Natural killer cell (primary cell): ENCODE measurements around the gene RNF125. TPM values are rescaled to one million over a fixed set of nuclear protein-coding genes. Genes with fewer than 3 reads are reported as not detected.

ENCODE experiments used
- ATAC-seq, 3 donors: fragments of 150-1000 bp in 2 of 3; fragments of 200-7000 bp in 1 of 3; cut with Tn5 transposase; 1 replicate in 1 of 3; 2 replicates in 2 of 3; pipeline ENCODE4 v1.10.0; 2021; ENCODE audit warnings: mild to moderate bottlenecking in 2 of 3, moderate library complexity in 2 of 3
- DNase-seq, 2 donors: peaks; one replicate each; pipeline versions ENCODE4 v3.0.0 to v3.0.0-alpha.2; 2013 to 2021; ENCODE audit warnings: mixed read lengths in 1 of 2
- H3K27ac ChIP-seq: one replicate; pipeline ENCODE4 v1.5.1; 2013; ENCODE audit warnings: mild to moderate bottlenecking, low read length
- H3K27me3 ChIP-seq: one replicate; pipeline ENCODE4 v1.6.1; 2013; ENCODE audit warnings: low read length; ENCODE audit not compliant: control insufficient read depth, insufficient read depth
- H3K36me3 ChIP-seq: one replicate; pipeline ENCODE4 v1.6.1; 2013; ENCODE audit warnings: low read length; ENCODE audit not compliant: control insufficient read depth, insufficient read depth
- H3K4me1 ChIP-seq: one replicate; pipeline ENCODE4 v1.6.1; 2013; ENCODE audit warnings: low read length; ENCODE audit not compliant: control insufficient read depth, insufficient read depth
- H3K4me3 ChIP-seq: one replicate; pipeline ENCODE4 v1.5.1; 2013; ENCODE audit warnings: low read length
- H3K9me3 ChIP-seq: one replicate; pipeline ENCODE4 v1.6.1; 2013; ENCODE audit warnings: low read length; ENCODE audit not compliant: control insufficient read depth, insufficient read depth
- H3K27ac Mint-ChIP-seq, 2 donors: one replicate each; pipeline ENCODE4 v1.8.0; 2022; ENCODE audit warnings: mild to moderate bottlenecking in 2 of 2, mixed read lengths in 2 of 2, moderate library complexity in 1 of 2
- H3K27me3 Mint-ChIP-seq, 2 donors: one replicate each; pipeline ENCODE4 v1.8.0; 2022; ENCODE audit warnings: low read depth in 2 of 2, mixed read lengths in 2 of 2
- H3K36me3 Mint-ChIP-seq: one replicate; pipeline ENCODE4 v1.8.0; 2022; ENCODE audit warnings: mixed read lengths
- H3K4me1 Mint-ChIP-seq, 2 donors: one replicate each; pipeline ENCODE4 v1.8.0; 2022; ENCODE audit warnings: mixed read lengths in 2 of 2
- H3K4me3 Mint-ChIP-seq: one replicate; pipeline ENCODE4 v1.8.0; 2022; ENCODE audit warnings: mild to moderate bottlenecking, moderate library complexity, mixed read lengths
- H3K9me3 Mint-ChIP-seq, 2 donors: one replicate each; pipeline ENCODE4 v1.8.0; 2022; ENCODE audit warnings: mixed read lengths in 2 of 2
- CTCF ChIP-seq: fragments of 200-600 bp; IDR thresholded peaks from one replicate; pipeline ENCODE4 v1.8.0; 2022; ENCODE audit warnings: antibody characterized with exemption
- WGBS: methylation state at CpG from one replicate; pipeline ENCODE4 v1.1.7; 2013; ENCODE audit warnings: missing lambda C conversion rate; ENCODE audit not compliant: insufficient coverage; 5-methylcytosine and 5-hydroxymethylcytosine counted together
- intact Hi-C: fragments of 100-400 bp; cut with micrococcal nuclease; formaldehyde crosslinking; loops from one replicate; pipeline ENCODE4 v1.14.2; 2022
- total RNA-seq, 4 donors: library from RNA; stranded (reverse); fragments of 120-200 nt in 1 of 4; gene quantifications; one replicate each; pipeline versions ENCODE4 v1.2.3 to v1.2.4, GENCODE V29; 2013 to 2022

The RNF125 gene
- total RNA-seq, 3 donors from 2014 or later (not counting 1 experiment from before 2014, with no cell fraction given), result 74.7 to 105 (median 96.7) TPM

- H3K27me3 ChIP-seq, result no peaks in the 10 kb centered on the region
- peaks cover 10% of the 10 kb centered on the region for H3K36me3 ChIP-seq
- intact Hi-C loops, result no loop called here
- 6% methylated on average over 1 of the region's 1 CpG for WGBS
- DNase-seq, result no peak
- no peak overlapping the region for H3K4me3 ChIP-seq
- Mint-ChIP-seq H3K36me3 (peaks cover 8% of the 10 kb centered on the region), H3K27me3 (no peaks in the 10 kb centered on the region), H3K4me1 (peaks cover 85 to 91% of the 10 kb centered on the region in 2 donors), H3K9me3 (no peaks in the 10 kb centered on the region), H3K27ac (peak overlapping the region; percentile 77 to 87), H3K4me3 (peak overlapping the region; percentile 62)
- ATAC-seq, result peak in 1 of 3 donors; percentile 49
- no peaks in the 10 kb centered on the region for H3K9me3 ChIP-seq
- no peak overlapping the region for H3K27ac ChIP-seq
- no peak for TF ChIP-seq CTCF
- peaks cover 70% of the 10 kb centered on the region for H3K4me1 ChIP-seq
Observed at GRCh38 chr18:32029558-32029957, 10.9 kb downstream of the RNF125 start.

- H3K4me1 ChIP-seq, result peaks cover 63% of the 10 kb centered on the region
- 91% methylated on average over 9 of the region's 9 CpGs for WGBS
Observed at GRCh38 chr18:32032609-32033008, 14.0 kb downstream of the RNF125 start.

GRCh38 chr18:32036506-32037180 lies 18.0 kb downstream of the RNF125 start:
- DNase-seq, result no peak
- Histone ChIP-seq H3K9me3 (no peaks in the 10 kb centered on the region), H3K27me3 (no peaks in the 10 kb centered on the region), H3K36me3 (peaks cover 17% of the 10 kb centered on the region), H3K4me3 (no peak overlapping the region), H3K27ac (peak overlapping the region; percentile 44), H3K4me1 (peaks cover 70% of the 10 kb centered on the region)
- ATAC-seq, result peak in 2 of 3 donors; percentile 8 to 21
- 45% methylated on average over 4 of the region's 5 CpGs for WGBS
- Mint-ChIP-seq H3K4me1 (peaks cover 75 to 88% of the 10 kb centered on the region in 2 donors), H3K9me3 (no peaks in the 10 kb centered on the region), H3K4me3 (peak overlapping the region; percentile 74), H3K27me3 (no peaks in the 10 kb centered on the region), H3K27ac (peak overlapping the region; percentile 74 to 83), H3K36me3 (peaks cover 7% of the 10 kb centered on the region)
- intact Hi-C loops, result no loop called here
- no peak for TF ChIP-seq CTCF

More at GRCh38 chr18:32032609-32033008, 14.0 kb downstream of the RNF125 start:
- Mint-ChIP-seq H3K4me3 (peak overlapping the region; percentile 40), H3K36me3 (peaks cover 8% of the 10 kb centered on the region), H3K4me1 (peaks cover 84 to 90% of the 10 kb centered on the region in 2 donors), H3K27ac (peak overlapping the region; percentile 74 to 83), H3K9me3 (no peaks in the 10 kb centered on the region), H3K27me3 (no peaks in the 10 kb centered on the region)
- H3K9me3 ChIP-seq, result no peaks in the 10 kb centered on the region
- no peak for ATAC-seq
- no peak for TF ChIP-seq CTCF
- no peak overlapping the region for H3K4me3 ChIP-seq
- no peak overlapping the region for H3K27ac ChIP-seq
- DNase-seq, result no peak
- H3K36me3 ChIP-seq, result peaks cover 9% of the 10 kb centered on the region
- intact Hi-C loops, result no loop called here
- H3K27me3 ChIP-seq, result no peaks in the 10 kb centered on the region

GRCh38 chr18:32037616-32038015 lies 19.0 kb downstream of the RNF125 start:
- DNase-seq (no peak), ATAC-seq (no peak)
- no peaks in the 10 kb centered on the region for H3K27me3 Mint-ChIP-seq
- H3K9me3 Mint-ChIP-seq, result no peaks in the 10 kb centered on the region
- no peaks in the 10 kb centered on the region for H3K9me3 ChIP-seq
- H3K27ac ChIP-seq, result no peak overlapping the region
- peak overlapping the region; percentile 74 for H3K4me3 Mint-ChIP-seq
- H3K27ac Mint-ChIP-seq, result peak overlapping the region; percentile 74 to 83
- peaks cover 7% of the 10 kb centered on the region for H3K36me3 Mint-ChIP-seq
- H3K4me1 Mint-ChIP-seq, result peaks cover 82 to 91% of the 10 kb centered on the region in 2 donors
- intact Hi-C loops, result no loop called here
- TF ChIP-seq CTCF, result no peak
- no peaks in the 10 kb centered on the region for H3K27me3 ChIP-seq
- 98% methylated on average over 10 of the region's 10 CpGs for WGBS
- H3K4me1 ChIP-seq, result peaks cover 72% of the 10 kb centered on the region
- peaks cover 25% of the 10 kb centered on the region for H3K36me3 ChIP-seq
- no peak overlapping the region for H3K4me3 ChIP-seq
